SH-SY5Y (cell line): ENCODE measurements around the gene SLC10A6.

Experiments
- GATA2 ChIP-seq: IDR thresholded peaks from 2 replicates; pipeline ENCODE4 v1.6.1; 2011; ENCODE audit warnings: mild to moderate bottlenecking, low read depth, low read length
- GATA3 ChIP-seq: IDR thresholded peaks from 2 replicates; pipeline ENCODE4 v1.6.1; 2011; ENCODE audit warnings: low read depth, mild to moderate bottlenecking, low read length, moderate library complexity

The SLC10A6 gene

GRCh38 chr4:86775061-86775460 lies 74.1 kb downstream of the SLC10A6 start:
- no peak for TF ChIP-seq GATA2
- TF ChIP-seq GATA3, result no peak
